MCF 10A (cell line): ENCODE measurements around the gene GALNT9. TPM values are rescaled to one million over a fixed set of nuclear protein-coding genes. Genes with fewer than 3 reads are reported as not detected.

Source experiments
- BruUV-seq: library from RNA; stranded (reverse); fragments of 400-500 nt; replicated peaks from 2 replicates; lab custom pipeline; 2021; lab: Mats Ljungman, UMichigan
- CTCF ChIA-PET: fragments of 300-600 bp; sonication (Branson Sonifier 250); formaldehyde crosslinking; extraction: SDS; loops from one replicate; lab custom pipeline; 2021; ENCODE audit warnings: antibody characterized with exemption, inconsistent platforms; lab: Yijun Ruan, JAX
- POLR2A ChIA-PET: fragments of 300-600, 350-650 bp; sonication (Branson Sonifier 250); formaldehyde crosslinking; extraction: SDS; loops from one replicate; lab custom pipeline; 2020; ENCODE audit warnings: antibody characterized with exemption, inconsistent platforms; lab: Yijun Ruan, JAX
- DNase-seq: peaks from one replicate; pipeline ENCODE4 v3.0.0-alpha.2; 2018; ENCODE audit not compliant: unreplicated experiment
- H3K27ac Mint-ChIP-seq: one replicate; pipeline ENCODE4 v1.8.0; 2022; ENCODE audit warnings: mild to moderate bottlenecking, low read depth, mixed read lengths; ENCODE audit not compliant: unreplicated experiment
- H3K27me3 Mint-ChIP-seq: one replicate; pipeline ENCODE4 v1.8.0; 2022; ENCODE audit warnings: mixed read lengths; ENCODE audit not compliant: insufficient read depth, unreplicated experiment
- H3K36me3 Mint-ChIP-seq: one replicate; pipeline ENCODE4 v1.8.0; 2022; ENCODE audit warnings: mild to moderate bottlenecking, moderate library complexity, mixed read lengths; ENCODE audit not compliant: insufficient read depth, unreplicated experiment
- H3K4me1 Mint-ChIP-seq: one replicate; pipeline ENCODE4 v1.8.0; 2022; ENCODE audit warnings: mixed read lengths; ENCODE audit not compliant: insufficient read depth, unreplicated experiment
- H3K4me3 Mint-ChIP-seq: one replicate; pipeline ENCODE4 v1.8.0; 2022; ENCODE audit warnings: mild to moderate bottlenecking, moderate library complexity, mixed read lengths; ENCODE audit not compliant: unreplicated experiment
- H3K9me3 Mint-ChIP-seq: one replicate; pipeline ENCODE4 v1.8.0; 2022; ENCODE audit warnings: mixed read lengths; ENCODE audit not compliant: unreplicated experiment
- CTCF ChIP-seq: fragments of 200-600 bp; IDR thresholded peaks from one replicate; pipeline ENCODE4 v1.8.0; 2022; ENCODE audit warnings: antibody characterized with exemption, mild to moderate bottlenecking; ENCODE audit not compliant: unreplicated experiment
- intact Hi-C: fragments of 100-400 bp; cut with micrococcal nuclease; formaldehyde crosslinking; loops from 2 replicates; pipeline ENCODE4 v1.14.1; 2022
- total RNA-seq: library from RNA; stranded (reverse); gene quantifications from 2 replicates; pipeline ENCODE4 v1.2.3, GENCODE V29; 2022

GALNT9 gene
- total RNA-seq, 1 experiment from 2014 or later: 4.4 TPM

- ChIA-PET POLR2A (interaction anchor here (0.7 to 1.9 kb wide), 6 partner anchors 9 to 398 kb away, joined by 3 to 7 read pairs (median 3); no protein-coding TSS in a partner anchor), CTCF (interaction anchor here (0.7 to 4.4 kb wide), 7 partner anchors 10 to 643 kb away, joined by 3 to 22 read pairs (median 3); no protein-coding TSS in a partner anchor)
- peak; percentile 40 for DNase-seq
- H3K27me3 Mint-ChIP-seq: peaks cover 11% of the 10 kb centered on the region
- no peak for TF ChIP-seq CTCF
- H3K36me3 Mint-ChIP-seq: no peaks in the 10 kb centered on the region
- peak overlapping the region; percentile 49 for H3K4me3 Mint-ChIP-seq
- BruUV-seq: no TSS peak
- H3K4me1 Mint-ChIP-seq: peaks cover 21% of the 10 kb centered on the region
- intact Hi-C loops: no loop called here
- peaks cover 17% of the 10 kb centered on the region for H3K9me3 Mint-ChIP-seq
- peak overlapping the region; percentile 68 for H3K27ac Mint-ChIP-seq
Observed at GRCh38 chr12:132163041-132163910, 166.1 kb downstream of the GALNT9 start.

DNA sequence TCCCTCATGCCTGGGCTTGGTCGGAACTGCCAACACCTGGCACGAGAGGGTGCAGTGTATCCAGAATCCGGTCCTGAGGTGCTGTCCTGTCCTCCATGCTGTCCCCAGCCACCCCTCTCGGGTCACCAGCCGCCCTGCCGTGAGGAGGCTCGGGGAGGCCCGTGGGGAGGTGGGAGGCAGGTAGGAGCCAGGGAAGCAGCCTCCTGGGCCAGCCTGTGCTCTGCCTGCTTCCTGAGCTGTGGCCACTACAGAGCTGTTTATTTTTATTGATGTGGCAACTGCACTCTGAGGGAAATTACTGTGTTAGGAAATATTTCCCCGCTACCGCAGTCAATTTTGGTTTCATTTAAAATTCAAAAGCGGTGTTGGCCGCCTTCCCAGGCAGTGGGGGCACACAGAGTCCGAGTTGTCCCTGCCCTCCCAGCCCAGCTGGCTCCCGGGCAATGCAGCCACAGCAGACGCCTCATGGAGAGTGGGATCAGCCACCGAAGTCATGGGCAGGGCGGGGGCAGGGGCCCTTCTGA lies 166.8 kb downstream of the GALNT9 start:
- Mint-ChIP-seq H3K27me3 (peaks cover 11% of the 10 kb centered on the region), H3K4me3 (peak overlapping the region; percentile 49), H3K36me3 (no peaks in the 10 kb centered on the region), H3K27ac (peak overlapping the region; percentile 68), H3K9me3 (peaks cover 17% of the 10 kb centered on the region), H3K4me1 (peaks cover 21% of the 10 kb centered on the region)
- ChIA-PET POLR2A (interaction anchor here (0.9 to 1.9 kb wide), 4 partner anchors 8 to 399 kb away, joined by 3 to 7 read pairs (median 4); no protein-coding TSS in a partner anchor), CTCF (interaction anchor here (0.6 to 4.4 kb wide), 8 partner anchors 9 to 452 kb away, joined by 3 to 22 read pairs (median 4); no protein-coding TSS in a partner anchor)
- BruUV-seq: no TSS peak
- DNase-seq: peak; percentile 89
- TF ChIP-seq CTCF: peak; percentile 15
- intact Hi-C loops: no loop called here

DNA sequence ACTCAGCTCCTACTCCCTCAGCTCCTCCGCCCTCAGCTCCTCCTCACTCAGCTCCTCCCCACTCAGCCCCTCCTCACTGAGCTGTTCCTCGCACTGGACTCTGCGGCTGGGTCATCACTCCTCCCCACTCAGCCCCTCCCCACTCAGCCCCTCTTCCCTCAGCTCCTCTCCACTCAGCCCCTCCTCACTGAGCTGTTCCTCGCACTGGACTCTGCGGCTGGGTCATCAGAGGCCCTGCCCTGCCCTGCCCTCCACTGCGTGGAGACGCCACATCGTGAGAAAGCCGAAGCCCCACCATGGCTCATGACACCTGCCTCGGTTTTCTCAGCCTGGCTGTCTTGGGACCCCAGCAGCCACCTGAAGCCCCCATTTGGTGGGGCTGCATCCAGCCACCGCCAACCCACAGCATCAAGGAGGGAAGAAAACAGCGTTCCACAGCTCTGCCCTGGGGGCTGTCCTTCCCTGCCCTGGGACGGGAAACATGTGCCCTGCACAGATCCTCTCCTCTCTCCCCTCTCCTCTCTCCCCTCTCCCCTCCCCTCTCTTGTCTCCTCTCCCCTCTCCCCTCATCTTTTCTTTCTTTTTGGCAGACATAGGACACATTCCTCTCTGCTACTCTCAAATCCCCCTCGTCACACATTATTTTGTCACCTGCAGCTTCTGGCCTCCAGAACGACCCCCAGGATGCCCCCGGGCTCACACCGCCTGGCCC lies 167.4 kb downstream of the GALNT9 start:
- no TSS peak for BruUV-seq
- peak overlapping the region; percentile 49 for H3K4me3 Mint-ChIP-seq
- H3K4me1 Mint-ChIP-seq: peaks cover 21% of the 10 kb centered on the region
- ChIA-PET CTCF (interaction anchor here (0.6 to 4.4 kb wide), 8 partner anchors 8 to 453 kb away, joined by 3 to 22 read pairs (median 4); no protein-coding TSS in a partner anchor), POLR2A (interaction anchor here (0.9 to 1.9 kb wide), 4 partner anchors 8 to 399 kb away, joined by 3 to 7 read pairs (median 4); no protein-coding TSS in a partner anchor)
- DNase-seq: no peak
- intact Hi-C loops: no loop called here
- no peak for TF ChIP-seq CTCF
- peaks cover 12% of the 10 kb centered on the region for H3K9me3 Mint-ChIP-seq
- H3K27me3 Mint-ChIP-seq: peaks cover 11% of the 10 kb centered on the region
- peak overlapping the region; percentile 68 for H3K27ac Mint-ChIP-seq
- no peaks in the 10 kb centered on the region for H3K36me3 Mint-ChIP-seq
